GM12878 (cell line): ENCODE measurements around the gene COL28A1. TPM values are rescaled to one million over a fixed set of nuclear protein-coding genes. Genes with fewer than 3 reads are reported as not detected.

Experiments
- ATAC-seq: fragments of 200-7000 bp; cut with Tn5 transposase; 3 replicates; pipeline ENCODE4 v1.9.1; 2020; ENCODE audit warnings: mild to moderate bottlenecking, moderate library complexity
- BruUV-seq: library from RNA; stranded (reverse); fragments of 400-500 nt; replicated peaks from 2 replicates; lab custom pipeline; 2021; lab: Mats Ljungman, UMichigan
- CTCF ChIA-PET: fragments of 300-600 bp; sonication (Branson Sonifier 250); formaldehyde crosslinking; extraction: SDS; loops from one replicate; lab custom pipeline; 2021; ENCODE audit warnings: inconsistent platforms; lab: Yijun Ruan, JAX
- POLR2A ChIA-PET: fragments of 350-600 bp; formaldehyde crosslinking; extraction: SDS; loops from one replicate; lab custom pipeline; 2021; ENCODE audit warnings: inconsistent platforms; lab: Charles Lee
- RAD21 ChIA-PET: fragments of 300-600 bp; sonication (Branson Sonifier 250); formaldehyde crosslinking; loops from one replicate; lab custom pipeline; 2023; ENCODE audit warnings: antibody characterized with exemption; ENCODE audit not compliant: unreplicated experiment; lab: Charles Lee
- SMC1A ChIA-PET: fragments of 300-600 bp; sonication (Branson Sonifier 250); formaldehyde crosslinking; loops from one replicate; lab custom pipeline; 2023; ENCODE audit not compliant: unreplicated experiment, uncharacterized antibody; lab: Charles Lee
- DNase-seq: peaks from one replicate; pipeline ENCODE4 v3.0.0-alpha.2; 2011; ENCODE audit warnings: low read depth, low spot score
- FAIRE-seq: peaks from 3 replicates; lab custom pipeline; 2011; peaks lifted over from hg19 to GRCh38; lab: Jason Lieb, UNC
- H2AFZ ChIP-seq: 2 replicates; pipeline ENCODE4 v1.6.0; 2011; ENCODE audit warnings: low read depth, low read length, control low read depth; ENCODE audit not compliant: control insufficient read depth
- H3K27ac ChIP-seq: 2 replicates; pipeline ENCODE4 v1.5.1; 2011; ENCODE audit warnings: control low read depth; ENCODE audit not compliant: control insufficient read depth, insufficient read depth
- H3K27me3 ChIP-seq, 2 experiments: replicated peaks in 1 of 2; 2 replicates each; pipeline versions ENCODE4 v1.6.0 to v1.6.1; 2011; ENCODE audit warnings: low read length in 1 of 2; ENCODE audit not compliant: control insufficient read depth in 2 of 2, insufficient read depth in 2 of 2
- H3K36me3 ChIP-seq, 2 experiments: 2 replicates each; pipeline ENCODE4 v1.5.1; 2011; ENCODE audit warnings: low read length in 1 of 2; ENCODE audit not compliant: control insufficient read depth in 2 of 2, insufficient read depth in 2 of 2
- H3K4me1 ChIP-seq: 2 replicates; pipeline ENCODE4 v1.6.1; 2011; ENCODE audit warnings: mild to moderate bottlenecking, low read length, moderate library complexity, mixed read lengths; ENCODE audit not compliant: control insufficient read depth, insufficient read depth
- H3K4me2 ChIP-seq: 2 replicates; pipeline ENCODE4 v1.6.0; 2011; ENCODE audit warnings: control low read depth; ENCODE audit not compliant: control insufficient read depth, insufficient read depth
- H3K4me3 ChIP-seq: fragments of 200-600 bp; sonication (generic); 2 replicates; pipeline ENCODE4 v1.5.1; 2016
- H3K79me2 ChIP-seq: 2 replicates; pipeline ENCODE4 v1.6.0; 2011; ENCODE audit warnings: low read length; ENCODE audit not compliant: control insufficient read depth, insufficient read depth
- H3K9ac ChIP-seq: 2 replicates; pipeline ENCODE4 v1.8.0; 2011; ENCODE audit warnings: low read length, control low read depth, mixed read lengths; ENCODE audit not compliant: control insufficient read depth, insufficient read depth
- H3K9me3 ChIP-seq: replicated peaks from 3 replicates; pipeline ENCODE4 v1.5.1; 2011; ENCODE audit warnings: mild to moderate bottlenecking, low read length; ENCODE audit not compliant: control insufficient read depth, insufficient read depth
- H4K20me1 ChIP-seq: 2 replicates; pipeline ENCODE4 v1.6.0; 2011; ENCODE audit not compliant: control insufficient read depth, insufficient read depth
- BACH1 ChIP-seq: fragments of 450-650 bp; IDR thresholded peaks from 2 replicates; pipeline ENCODE4 v1.6.1; 2017; ENCODE audit warnings: mild to moderate bottlenecking, borderline replicate concordance
- BCL11A ChIP-seq: IDR thresholded peaks from 2 replicates; pipeline ENCODE4 v1.6.1; 2011; ENCODE audit warnings: low read depth, low read length
- BRCA1 ChIP-seq: IDR thresholded peaks from 2 replicates; pipeline ENCODE4 v1.6.1; 2011; ENCODE audit warnings: low read depth, low read length, improper control_type of control experiment
- CBFB ChIP-seq: IDR thresholded peaks from 2 replicates; pipeline ENCODE4 v1.6.1; 2016; ENCODE audit warnings: antibody characterized with exemption, low read depth
- MTA2 ChIP-seq: fragments of 450-650 bp; IDR thresholded peaks from 2 replicates; pipeline ENCODE4 v1.6.1; 2016; ENCODE audit warnings: low read depth, mild to moderate bottlenecking, moderate library complexity
- NFYA ChIP-seq: IDR thresholded peaks from 2 replicates; pipeline ENCODE4 v1.6.1; 2011; ENCODE audit warnings: low read depth, mild to moderate bottlenecking, low read length, improper control_type of control experiment, borderline replicate concordance
- PAX5 ChIP-seq: IDR thresholded peaks from 2 replicates; pipeline ENCODE4 v1.6.1; 2011; ENCODE audit warnings: low read depth, low read length, borderline replicate concordance
- PAX8 ChIP-seq: fragments of 450-650 bp; IDR thresholded peaks from 2 replicates; pipeline ENCODE4 v1.6.1; 2017; ENCODE audit warnings: mild to moderate bottlenecking, moderate library complexity
- PML ChIP-seq: IDR thresholded peaks from 2 replicates; pipeline ENCODE4 v1.6.1; 2012; ENCODE audit warnings: low read length, inconsistent platforms
- RB1 ChIP-seq: fragments of 450-650 bp; formaldehyde crosslinking; IDR thresholded peaks from 2 replicates; pipeline ENCODE4 v1.6.1; 2017; ENCODE audit warnings: mild to moderate bottlenecking, borderline replicate concordance
- RCOR1 ChIP-seq: conservative IDR thresholded peaks from 2 replicates; pipeline ENCODE4 v1.6.1; 2012; ENCODE audit warnings: low read depth, low read length, improper control_type of control experiment
- RELA ChIP-seq: fragments of 450-650 bp; IDR thresholded peaks from 2 replicates; pipeline ENCODE4 v1.8.0; 2014; ENCODE audit warnings: borderline replicate concordance; ENCODE audit not compliant: partially characterized antibody
- RUNX3 ChIP-seq: IDR thresholded peaks from 2 replicates; pipeline ENCODE4 v1.6.1; 2012; ENCODE audit warnings: low read length, inconsistent platforms
- SIN3A ChIP-seq: IDR thresholded peaks from 2 replicates; pipeline ENCODE4 v1.6.1; 2012; ENCODE audit warnings: low read depth, low read length, improper control_type of control experiment
- TAF1 ChIP-seq: IDR thresholded peaks from 2 replicates; pipeline ENCODE4 v1.6.1; 2011; ENCODE audit warnings: mild to moderate bottlenecking, low read depth, low read length, borderline replicate concordance
- TCF7 ChIP-seq: IDR thresholded peaks from 2 replicates; pipeline ENCODE4 v1.6.1; 2014; ENCODE audit warnings: antibody characterized with exemption, borderline replicate concordance
- ZNF687 ChIP-seq: fragments of 450-650 bp; IDR thresholded peaks from 2 replicates; pipeline ENCODE4 v1.6.1; 2017; ENCODE audit warnings: mild to moderate bottlenecking, moderate library complexity
- WGBS: methylation state at CpG from one replicate; pipeline ENCODE4 v1.1.6; 2016; ENCODE audit warnings: low lambda C conversion rate; ENCODE audit not compliant: insufficient replicate concordance, insufficient coverage; ENCODE audit errors: missing lambda C conversion rate; 5-methylcytosine and 5-hydroxymethylcytosine counted together
- in situ Hi-C: fragments of 300-500 bp; cut with MboI; formaldehyde crosslinking; loops from 9 replicates; pipeline ENCODE4 v1.14.3; 2018; ENCODE audit warnings: mixed read lengths
- intact Hi-C: fragments of 100-400 bp; cut with micrococcal nuclease; formaldehyde crosslinking; loops from one replicate; pipeline ENCODE4 v1.14.2; 2022; ENCODE audit not compliant: unreplicated experiment
- polyA plus RNA-seq, 11 experiments: library from polyadenylated mRNA; depleted of rRNA in 4 of 11; unstranded in 6 of 11; stranded (reverse) in 5 of 11; fragments of >200 nt; fragmentation: Nextera tagmentation in 4 of 11; fragmentation: Illumina TruSeq in 1 of 11; extraction: Ambion mirVana in 4 of 11; extraction: Trizol in 1 of 11; gene quantifications; 1 replicate in 1 of 11; 2 replicates in 10 of 11; pipeline versions ENCODE4 v1.2.1 to v1.2.3, GENCODE V29; 2011 to 2016; ENCODE audit warnings: inconsistent platforms in 2 of 11, missing spikeins in 2 of 11, low read depth in 1 of 11
- total RNA-seq, 4 experiments: library from RNA; depleted of rRNA in 3 of 4; stranded (reverse); fragments of >200 nt in 3 of 4; fragmentation: Illumina TruSeq in 1 of 4; extraction: Trizol in 1 of 4; gene quantifications; 2 replicates each; pipeline versions ENCODE4 v1.2.1 to v1.2.3, GENCODE V29; 2013 to 2021
- TF ChIP-seq, protein P1 (sequence below): fragments of 450-650 bp; IDR thresholded peaks from 2 replicates; pipeline ENCODE4 v1.6.1; 2016; ENCODE audit warnings: mild to moderate bottlenecking
- TF ChIP-seq, protein P2 (sequence below): IDR thresholded peaks from 2 replicates; pipeline ENCODE4 v1.6.1; 2011; ENCODE audit warnings: borderline replicate concordance, low read depth, mild to moderate bottlenecking, moderate library complexity, mixed read lengths, low read length; ENCODE audit not compliant: insufficient read depth; ENCODE audit errors: extremely low read length

The COL28A1 gene
- total and polyA plus RNA-seq, 10 of the 15 experiments (the other 5 are each of a cell fraction or from before 2014, with no cell fraction given), result 0.05 to 0.22 TPM; not detected in 8

DNA sequence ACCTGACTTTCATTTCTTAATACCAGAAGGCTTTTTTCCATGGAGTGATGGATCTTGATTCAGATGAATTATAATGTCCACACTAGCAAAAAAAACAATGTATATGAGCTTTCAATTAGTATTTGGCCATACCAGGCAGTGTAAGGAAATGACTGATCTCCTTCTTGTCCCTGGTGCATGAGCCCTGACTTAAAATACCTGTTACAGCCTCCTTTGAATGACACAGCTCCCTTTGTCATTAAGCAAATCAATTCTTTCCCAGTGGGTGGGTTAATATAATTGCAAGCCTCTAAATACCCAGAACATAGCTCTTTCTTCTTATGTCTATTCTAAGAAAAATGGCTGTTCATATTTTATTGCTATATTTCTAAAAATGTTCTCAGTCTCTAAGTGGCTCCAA lies 188.6 kb downstream of the COL28A1 start (continued):
- TF ChIP-seq ZNF687 (no peak), RCOR1 (no peak), TAF1 (no peak), RELA (no peak)
- TF ChIP-seq, protein P1, sequence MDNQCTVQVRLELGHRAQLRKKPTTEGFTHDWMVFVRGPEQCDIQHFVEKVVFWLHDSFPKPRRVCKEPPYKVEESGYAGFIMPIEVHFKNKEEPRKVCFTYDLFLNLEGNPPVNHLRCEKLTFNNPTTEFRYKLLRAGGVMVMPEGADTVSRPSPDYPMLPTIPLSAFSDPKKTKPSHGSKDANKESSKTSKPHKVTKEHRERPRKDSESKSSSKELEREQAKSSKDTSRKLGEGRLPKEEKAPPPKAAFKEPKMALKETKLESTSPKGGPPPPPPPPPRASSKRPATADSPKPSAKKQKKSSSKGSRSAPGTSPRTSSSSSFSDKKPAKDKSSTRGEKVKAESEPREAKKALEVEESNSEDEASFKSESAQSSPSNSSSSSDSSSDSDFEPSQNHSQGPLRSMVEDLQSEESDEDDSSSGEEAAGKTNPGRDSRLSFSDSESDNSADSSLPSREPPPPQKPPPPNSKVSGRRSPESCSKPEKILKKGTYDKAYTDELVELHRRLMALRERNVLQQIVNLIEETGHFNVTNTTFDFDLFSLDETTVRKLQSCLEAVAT, result no peak

DNA sequence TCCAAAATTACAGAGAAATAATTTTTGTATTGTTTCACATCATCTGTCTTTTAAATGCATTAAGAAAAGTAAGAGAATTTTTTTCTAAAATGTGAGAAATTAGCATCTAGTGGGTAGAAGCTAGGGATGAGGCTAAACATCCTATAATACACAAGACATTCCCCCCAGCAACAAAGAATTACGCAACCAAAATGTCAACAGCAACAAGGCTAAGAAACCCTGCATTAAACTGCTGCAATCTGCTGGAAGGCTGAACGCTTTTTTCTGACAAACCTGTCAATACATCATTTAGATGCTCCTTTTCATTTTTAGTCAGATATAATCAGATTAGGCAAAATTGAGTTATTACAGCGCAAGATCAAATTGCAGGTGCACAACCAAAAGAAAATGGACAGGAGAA lies 191.1 kb downstream of the COL28A1 start:
- SMC1A ChIA-PET, result interaction anchor here (0.6 kb wide), 1 partner anchor 237 kb away, joined by 3 read pairs; no protein-coding TSS in a partner anchor
- no peak for TF ChIP-seq MTA2
- no peak for TF ChIP-seq BCL11A
- no peak for TF ChIP-seq TCF7
- no peak for TF ChIP-seq PAX8
- TF ChIP-seq RB1, result no peak
- TF ChIP-seq NFYA, result no peak
- TF ChIP-seq RCOR1, result no peak
- no peak for TF ChIP-seq SIN3A
- TF ChIP-seq BACH1, result no peak
- TF ChIP-seq RUNX3, result no peak
- TF ChIP-seq PML, result no peak
- TF ChIP-seq, protein P2, sequence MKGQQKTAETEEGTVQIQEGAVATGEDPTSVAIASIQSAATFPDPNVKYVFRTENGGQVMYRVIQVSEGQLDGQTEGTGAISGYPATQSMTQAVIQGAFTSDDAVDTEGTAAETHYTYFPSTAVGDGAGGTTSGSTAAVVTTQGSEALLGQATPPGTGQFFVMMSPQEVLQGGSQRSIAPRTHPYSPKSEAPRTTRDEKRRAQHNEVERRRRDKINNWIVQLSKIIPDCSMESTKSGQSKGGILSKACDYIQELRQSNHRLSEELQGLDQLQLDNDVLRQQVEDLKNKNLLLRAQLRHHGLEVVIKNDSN, result no peak
- TF ChIP-seq RELA, result no peak
- TF ChIP-seq BRCA1, result no peak
- no peak for TF ChIP-seq CBFB
- no peak for TF ChIP-seq PAX5

More for the DNA sequence above, 191.1 kb downstream of the COL28A1 start:
- Histone ChIP-seq H3K9ac (no peak overlapping the region), H3K4me3 (no peak overlapping the region), H3K27me3 (no peaks in the 10 kb centered on the region; a peak in 1 of 4 replicates), H2AFZ (no peak overlapping the region), H3K4me1 (no peaks in the 10 kb centered on the region), H3K4me2 (no peak overlapping the region), H3K27ac (no peak overlapping the region), H3K36me3 (no peaks in the 10 kb centered on the region), H3K79me2 (no peaks in the 10 kb centered on the region), H3K9me3 (no peaks in the 10 kb centered on the region), H4K20me1 (no peaks in the 10 kb centered on the region)
- DNase-seq (no peak), FAIRE-seq (no peak), ATAC-seq (no peak)
- ChIA-PET POLR2A (no interaction called here), RAD21 (no interaction called here), CTCF (interaction anchor here (1.1 kb wide), 1 partner anchor 241 kb away, joined by 3 read pairs; no protein-coding TSS in a partner anchor)
- intact Hi-C loops (no loop called here), in situ Hi-C loops (no loop called here)
- no TSS peak for BruUV-seq
- 28% methylated on average over 3 of the region's 3 CpGs for WGBS
